Stimulated activated CD8-positive, alpha-beta memory T cell treated with anti-CD3 and anti-CD28 coated beads, Interleukin-2, amount 100 ng/mL, for 1 hour (primary cell): ENCODE results near the gene TLCD3A.

Experiments
- DNase-seq, 2 donors: peaks; one replicate each; pipeline ENCODE4 v3.0.0-alpha.2; 2020; ENCODE audit warnings: low read depth in 2 of 2

The TLCD3A gene

DNA sequence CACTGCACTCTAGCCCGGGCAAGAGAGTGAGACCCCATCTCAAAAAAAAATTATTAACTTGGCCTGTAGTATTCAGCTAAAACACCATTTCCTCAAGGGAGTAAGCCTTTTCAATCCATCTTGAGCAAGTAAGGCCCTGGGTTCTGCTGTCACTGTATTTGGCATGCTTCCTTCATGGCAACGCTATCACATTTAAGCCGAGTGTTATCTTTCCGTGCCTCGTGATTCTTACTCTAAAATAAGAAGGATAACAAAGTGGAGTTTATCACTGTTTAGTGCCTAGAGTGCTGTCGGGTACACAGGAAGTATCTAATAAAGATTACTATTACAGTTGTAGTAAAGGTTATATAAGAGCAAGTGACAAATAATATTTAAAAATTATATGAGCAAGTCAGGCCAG, 26.5 kb upstream of the TLCD3A start:
- DNase-seq, result no peak

GRCh38 chr17:708132-708531, 24.3 kb upstream of the TLCD3A start:
- no peak for DNase-seq

DNA sequence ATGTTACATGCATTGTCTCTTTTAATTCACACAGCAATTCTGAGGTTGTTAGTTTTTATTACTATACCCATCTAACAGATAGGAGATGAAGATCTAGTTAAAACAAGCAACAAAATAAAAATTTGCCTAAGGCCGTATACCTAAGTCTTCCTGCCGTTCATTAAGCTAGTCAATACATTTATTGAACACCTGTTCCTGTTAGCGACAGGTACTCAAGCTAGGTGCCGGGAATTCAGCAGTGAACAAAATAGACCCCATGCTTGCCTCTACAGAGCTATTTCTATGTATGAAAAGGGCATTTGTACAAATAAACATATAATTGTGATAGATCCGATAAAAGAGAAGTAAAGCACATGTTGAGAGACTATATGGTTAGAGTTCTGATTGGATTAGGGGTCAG, 14.3 kb upstream of the TLCD3A start:
- DNase-seq, result no peak

- DNase-seq, result no peak
Measured at GRCh38 chr17:720706-721539, 11.5 kb upstream of the TLCD3A start.

DNA sequence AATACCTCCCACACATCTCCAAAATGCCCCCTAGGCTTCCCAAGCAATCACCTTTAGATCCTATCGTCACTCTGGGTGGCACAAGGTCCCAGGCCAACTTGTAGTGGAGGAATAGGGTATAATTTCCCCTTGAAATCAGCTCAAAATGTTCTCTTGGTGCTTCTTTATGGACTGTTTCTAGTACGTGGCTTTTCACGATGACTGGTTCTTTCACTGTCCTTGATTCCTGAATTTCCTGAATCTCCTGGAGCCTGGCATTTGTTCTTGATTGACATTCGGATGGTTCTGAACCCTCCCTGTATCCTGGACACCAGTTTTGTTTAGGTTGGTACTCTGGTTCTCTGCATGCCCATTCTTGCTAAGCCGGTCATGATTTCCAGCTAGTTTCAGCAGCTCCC, 10.9 kb upstream of the TLCD3A start:
- no peak for DNase-seq

GRCh38 chr17:725084-725483, 7.3 kb upstream of the TLCD3A start:
- no peak for DNase-seq

GRCh38 chr17:725746-726145, 6.7 kb upstream of the TLCD3A start:
- DNase-seq, result no peak

GRCh38 chr17:726271-726919, 6.0 kb upstream of the TLCD3A start:
- no peak for DNase-seq

DNA sequence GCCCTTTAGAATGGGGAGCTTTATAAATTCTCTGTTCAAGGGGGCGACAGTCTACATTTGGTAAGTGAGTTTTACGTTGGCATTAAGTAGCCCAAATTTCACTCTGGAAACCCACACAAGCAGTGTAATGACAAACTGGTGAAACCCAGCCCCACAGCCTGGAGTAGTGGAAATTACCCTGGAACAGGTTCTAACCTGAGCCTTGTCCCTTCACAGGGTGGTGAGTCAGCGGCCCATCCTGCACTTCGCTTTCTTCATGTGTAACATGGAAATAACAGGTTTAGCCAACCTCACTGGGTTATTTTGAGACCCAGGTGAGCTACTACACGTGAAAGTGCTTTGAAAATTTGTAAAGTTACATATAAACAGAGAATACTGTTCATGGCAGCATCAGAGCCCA, 3.5 kb upstream of the TLCD3A start:
- no peak for DNase-seq

DNA sequence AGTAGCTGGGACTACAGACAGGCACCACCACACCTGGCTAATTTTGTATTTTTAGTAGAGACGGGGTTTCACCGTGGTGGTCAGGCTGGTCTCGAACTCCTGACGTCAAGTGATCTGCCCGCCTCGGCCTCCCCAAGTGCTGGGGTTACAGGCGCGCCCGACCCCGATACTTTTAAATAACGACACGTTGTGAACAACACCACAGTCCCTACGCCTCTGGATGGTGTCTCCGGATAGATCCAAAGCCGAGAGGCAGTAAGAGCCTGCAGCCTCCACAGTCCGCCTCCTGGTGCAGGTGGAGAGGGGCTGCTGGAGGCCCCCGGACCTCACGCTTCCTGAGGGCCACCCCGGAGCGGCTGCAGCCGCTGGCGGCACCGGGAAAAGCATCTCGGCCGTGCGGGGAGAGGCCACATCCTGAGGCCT, 741 bp upstream of the TLCD3A start:
- no peak for DNase-seq

DNA sequence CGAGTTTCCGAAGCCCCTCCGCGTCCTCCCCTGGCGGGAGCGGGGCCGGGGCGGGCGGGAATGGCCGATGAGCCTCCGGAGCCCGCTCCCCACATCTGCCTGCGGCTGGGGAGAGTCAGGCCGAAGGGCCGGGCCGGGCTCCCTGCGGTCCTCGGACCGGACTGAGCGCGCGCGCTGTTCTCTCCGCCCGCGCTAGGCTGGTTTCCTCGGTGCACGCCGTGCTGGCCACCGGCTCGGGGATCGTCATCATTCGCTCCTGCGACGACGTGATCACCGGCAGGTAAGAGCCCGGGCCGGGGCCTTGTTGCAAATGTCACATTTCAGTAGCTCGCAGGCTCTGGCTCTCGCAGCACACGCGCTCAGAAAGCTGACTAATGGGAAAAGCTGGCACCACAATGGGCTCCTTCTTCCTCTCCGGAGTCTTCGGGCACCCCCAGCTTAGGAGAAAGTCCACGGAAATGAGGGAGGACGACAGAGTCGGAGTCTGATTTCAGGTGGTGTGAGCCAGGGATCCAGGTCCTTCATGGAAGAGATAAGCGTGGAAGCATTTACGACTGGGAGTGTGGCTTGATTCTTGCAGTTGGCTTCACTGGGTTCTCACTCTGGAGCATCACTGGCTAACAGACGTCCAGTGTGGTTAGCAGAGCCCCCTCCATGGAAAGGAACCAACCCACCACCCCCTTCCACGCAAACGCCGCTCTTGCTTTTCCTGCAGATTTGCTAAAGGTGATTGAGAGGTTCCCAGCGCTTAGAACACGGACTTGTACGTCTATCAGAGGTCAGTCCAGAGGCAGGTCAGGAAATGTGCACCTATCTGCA, 715 bp downstream of the TLCD3A start:
- DNase-seq, result no peak

DNA sequence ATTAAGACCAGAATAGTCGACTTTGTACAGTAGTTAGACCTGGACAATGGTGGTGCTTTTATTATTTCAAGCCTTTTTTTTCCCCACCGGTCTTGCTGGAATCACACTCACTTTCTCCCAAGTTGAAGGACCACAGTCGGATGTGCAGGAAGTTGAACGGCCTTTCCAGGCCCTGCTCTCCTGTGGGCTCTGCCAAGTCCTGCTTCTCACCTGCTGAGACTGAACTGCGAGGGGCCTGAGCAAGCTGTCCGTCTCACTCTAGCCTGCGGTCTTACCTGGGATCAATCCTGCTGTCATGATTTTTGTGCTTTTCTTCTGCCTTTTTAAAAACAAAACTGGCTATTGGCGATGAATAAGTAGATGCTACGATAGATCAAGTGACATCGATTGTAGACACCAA, 1.3 kb downstream of the TLCD3A start:
- no peak for DNase-seq

DNA sequence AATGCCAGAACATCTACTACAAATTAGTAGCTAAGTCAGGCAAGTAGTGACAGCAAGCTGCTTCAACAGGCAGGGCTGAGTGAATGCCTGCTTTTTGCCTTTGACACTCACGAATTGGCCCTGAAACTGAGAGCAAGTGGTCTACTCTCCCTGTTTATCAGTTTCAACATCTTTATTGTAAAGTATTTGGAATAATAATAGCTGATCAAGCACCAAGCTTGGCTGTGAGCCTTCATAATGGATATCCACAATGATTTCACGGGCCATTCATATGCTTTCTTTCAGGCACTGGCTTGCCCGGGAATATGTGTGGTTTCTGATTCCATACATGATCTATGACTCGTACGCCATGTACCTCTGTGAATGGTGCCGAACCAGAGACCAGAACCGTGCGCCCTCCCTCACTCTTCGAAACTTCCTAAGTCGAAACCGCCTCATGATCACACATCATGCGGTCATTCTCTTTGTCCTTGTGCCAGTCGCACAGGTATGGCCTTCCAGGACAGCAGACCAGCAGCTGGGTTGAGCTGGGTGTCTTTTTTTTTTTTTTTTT, 5.2 kb downstream of the TLCD3A start:
- DNase-seq, result no peak

DNA sequence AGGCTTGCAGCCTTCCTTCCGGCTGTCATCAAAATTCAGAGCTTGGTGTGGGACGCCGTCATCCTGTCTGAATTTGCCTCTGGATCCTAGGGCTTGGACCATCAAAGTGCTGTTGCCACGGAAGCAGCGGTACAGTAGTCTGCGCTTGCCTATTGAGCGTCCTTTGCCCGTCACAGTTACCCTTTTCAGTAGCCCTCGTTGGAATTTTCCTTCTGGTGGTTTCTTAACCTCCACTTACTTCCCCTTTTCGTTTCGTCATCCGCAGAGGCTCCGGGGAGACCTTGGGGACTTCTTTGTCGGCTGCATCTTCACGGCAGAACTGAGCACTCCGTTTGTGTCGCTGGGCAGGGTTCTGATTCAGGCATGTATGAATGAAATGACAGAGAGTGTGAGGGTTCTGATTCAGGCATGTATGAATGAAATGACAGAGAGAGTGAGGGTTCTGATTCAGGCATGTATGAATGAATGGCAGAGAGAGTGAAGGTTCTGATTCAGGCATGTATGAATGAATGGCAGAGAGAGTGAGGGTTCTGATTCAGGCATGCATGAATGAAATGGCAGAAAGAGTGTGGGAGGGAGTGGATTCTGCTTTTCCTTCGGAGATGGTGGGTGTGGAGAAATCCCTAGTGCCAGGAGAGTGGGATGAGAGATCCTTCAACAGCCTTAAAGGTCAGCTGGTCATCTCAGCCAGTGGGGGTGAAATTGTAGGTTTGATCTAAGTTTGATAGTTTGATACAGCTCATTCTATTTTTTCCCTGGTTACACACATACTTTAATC, 8.0 kb downstream of the TLCD3A start:
- no peak for DNase-seq

DNA sequence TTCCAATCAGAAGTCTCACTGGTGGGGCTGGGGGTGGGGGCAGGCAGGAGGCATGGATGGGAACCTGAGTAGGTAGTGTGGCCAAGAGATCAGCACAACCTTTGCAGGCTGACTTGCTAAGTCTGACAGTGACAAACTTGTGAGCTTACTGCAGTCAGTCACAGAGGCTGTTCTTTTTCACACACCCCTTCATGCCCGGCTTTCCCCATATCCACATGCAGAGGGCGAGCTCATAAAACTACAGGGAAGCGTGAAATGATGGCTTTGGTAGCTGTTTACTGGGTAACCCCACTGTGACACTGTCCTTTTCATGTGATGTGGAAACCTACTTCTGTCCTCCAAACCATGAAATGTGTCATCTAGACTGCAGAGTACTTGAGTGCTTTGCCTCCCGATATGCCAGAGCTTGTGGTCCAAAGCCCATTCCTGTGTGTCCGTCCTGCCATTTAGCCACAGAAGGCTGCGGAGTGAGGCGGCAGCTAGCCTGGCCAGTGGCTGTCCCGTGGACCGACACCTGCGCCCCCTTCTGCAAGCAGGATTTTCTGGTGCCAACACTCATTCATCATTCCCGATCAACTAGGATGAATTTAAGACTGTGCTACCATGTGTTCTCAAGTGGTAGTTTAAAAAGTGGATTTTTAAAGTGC, 9.9 kb downstream of the TLCD3A start:
- no peak for DNase-seq

GRCh38 chr17:743139-743538, 10.7 kb downstream of the TLCD3A start:
- DNase-seq, result no peak

- DNase-seq, result no peak
Measured at GRCh38 chr17:744937-745336, 12.5 kb downstream of the TLCD3A start.

DNA sequence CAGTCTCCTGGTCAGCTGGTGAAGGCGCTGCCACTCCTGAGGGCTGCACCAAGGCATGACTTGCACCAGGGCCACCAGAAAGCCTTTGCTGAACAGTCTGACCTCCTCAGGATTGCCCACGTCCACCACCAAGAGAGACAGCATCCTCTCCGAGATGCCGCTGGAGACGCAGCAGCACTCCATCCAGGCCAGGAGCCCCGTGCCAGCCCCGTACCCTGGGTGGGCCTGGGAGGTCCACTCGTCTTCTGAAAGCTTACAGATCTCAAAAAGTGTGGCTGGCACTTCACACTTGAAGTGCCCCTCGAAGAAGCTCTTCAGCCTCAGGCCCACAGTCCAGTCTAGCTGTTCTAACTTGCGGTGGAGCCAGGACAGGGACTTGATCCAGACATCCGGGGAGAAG, 13.0 kb downstream of the TLCD3A start:
- DNase-seq, result no peak

- no peak for DNase-seq
Measured at GRCh38 chr17:746181-746580, 13.8 kb downstream of the TLCD3A start.

DNA sequence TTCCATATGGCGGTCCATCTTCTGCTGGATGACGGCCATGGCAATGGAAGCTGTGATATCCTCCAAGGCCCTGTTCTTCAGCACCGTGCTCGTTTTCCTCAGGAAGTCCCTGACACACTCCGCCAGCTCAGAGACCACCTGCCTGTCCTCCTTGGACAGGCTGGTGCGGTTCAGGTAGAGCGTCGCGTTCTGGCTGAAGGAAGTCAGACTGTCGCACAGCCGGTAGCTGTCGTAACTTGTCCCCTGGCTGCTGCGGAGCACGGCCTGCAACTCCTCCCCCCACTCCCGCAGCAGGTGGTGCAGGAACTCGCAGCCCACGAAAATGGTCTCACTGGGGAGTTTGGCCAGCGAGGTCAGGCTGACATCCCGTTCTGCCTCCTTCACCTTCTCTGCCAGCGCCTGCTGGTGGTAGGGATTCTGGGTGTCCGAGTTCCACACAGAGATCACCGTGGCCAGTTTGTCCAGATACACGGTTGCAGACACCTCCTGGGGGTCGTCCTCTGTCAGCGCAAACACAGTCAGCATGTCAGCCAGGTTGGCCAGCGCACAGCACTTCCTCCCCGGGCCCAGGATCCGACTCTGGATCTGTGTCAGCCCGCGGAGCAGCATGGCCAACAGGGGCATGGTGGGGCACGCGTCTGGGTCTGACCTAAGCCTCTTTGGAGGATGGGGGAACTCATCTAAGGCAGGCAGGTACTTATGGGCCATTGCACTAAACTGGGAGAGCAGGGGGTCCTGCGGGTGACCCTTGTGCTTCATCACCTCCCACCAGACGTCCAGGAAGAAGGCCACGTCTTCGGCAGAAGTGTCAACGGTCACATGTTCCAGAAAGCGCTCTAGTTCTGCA, 14.6 kb downstream of the TLCD3A start:
- DNase-seq, result no peak
